Measurements from ENCODE around the gene GDF7.

The GDF7 gene

GRCh38 chr2:20717641-20718040, 50.7 kb downstream of the GDF7 start:
- DNase-seq (ENCODE audit: low read depth) = no peak
- H3K4me3 ChIP-seq (ENCODE audit: low read depth, low read length) = no peak overlapping the region
- TF ChIP-seq, protein P1, sequence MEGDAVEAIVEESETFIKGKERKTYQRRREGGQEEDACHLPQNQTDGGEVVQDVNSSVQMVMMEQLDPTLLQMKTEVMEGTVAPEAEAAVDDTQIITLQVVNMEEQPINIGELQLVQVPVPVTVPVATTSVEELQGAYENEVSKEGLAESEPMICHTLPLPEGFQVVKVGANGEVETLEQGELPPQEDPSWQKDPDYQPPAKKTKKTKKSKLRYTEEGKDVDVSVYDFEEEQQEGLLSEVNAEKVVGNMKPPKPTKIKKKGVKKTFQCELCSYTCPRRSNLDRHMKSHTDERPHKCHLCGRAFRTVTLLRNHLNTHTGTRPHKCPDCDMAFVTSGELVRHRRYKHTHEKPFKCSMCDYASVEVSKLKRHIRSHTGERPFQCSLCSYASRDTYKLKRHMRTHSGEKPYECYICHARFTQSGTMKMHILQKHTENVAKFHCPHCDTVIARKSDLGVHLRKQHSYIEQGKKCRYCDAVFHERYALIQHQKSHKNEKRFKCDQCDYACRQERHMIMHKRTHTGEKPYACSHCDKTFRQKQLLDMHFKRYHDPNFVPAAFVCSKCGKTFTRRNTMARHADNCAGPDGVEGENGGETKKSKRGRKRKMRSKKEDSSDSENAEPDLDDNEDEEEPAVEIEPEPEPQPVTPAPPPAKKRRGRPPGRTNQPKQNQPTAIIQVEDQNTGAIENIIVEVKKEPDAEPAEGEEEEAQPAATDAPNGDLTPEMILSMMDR (IDR thresholded peaks at IDR 0.05; ENCODE audit: control insufficient read depth, extremely low read depth, insufficient read depth) = no peak

DNA sequence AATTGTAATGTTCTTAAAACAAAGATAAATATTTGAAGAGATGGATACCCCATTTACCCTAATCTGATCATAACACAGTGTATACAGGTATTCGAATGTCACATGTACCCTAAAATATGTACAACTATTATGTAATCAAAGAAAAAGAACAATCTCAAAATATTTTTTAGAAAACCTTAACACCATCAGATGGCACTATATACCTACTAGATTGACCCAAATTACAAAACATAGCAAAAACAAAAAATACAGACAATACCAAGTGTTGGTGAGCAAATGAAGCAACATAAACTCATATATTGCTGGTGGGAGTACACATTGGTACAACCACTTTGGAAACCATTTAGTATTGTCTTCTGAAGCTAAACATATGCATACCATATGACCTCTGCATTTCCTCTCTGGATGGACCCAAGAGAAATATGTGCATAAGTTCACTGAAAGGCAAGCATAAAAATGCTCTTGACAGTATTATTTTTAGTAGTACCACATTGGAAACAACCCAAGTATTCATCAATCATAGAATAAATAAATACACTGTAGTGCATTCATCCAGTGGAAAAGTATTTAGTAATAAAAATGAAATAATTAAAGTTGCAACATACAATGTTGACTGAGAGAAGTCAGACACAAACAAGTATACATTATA, 55.8 kb downstream of the GDF7 start:
- TF ChIP-seq, protein P1 (IDR thresholded peaks at IDR 0.05; ENCODE audit: control insufficient read depth, extremely low read depth, insufficient read depth) = no peak
- H3K4me3 ChIP-seq (ENCODE audit: low read depth, low read length) = no peak overlapping the region
- DNase-seq (ENCODE audit: low read depth) = no peak

DNA sequence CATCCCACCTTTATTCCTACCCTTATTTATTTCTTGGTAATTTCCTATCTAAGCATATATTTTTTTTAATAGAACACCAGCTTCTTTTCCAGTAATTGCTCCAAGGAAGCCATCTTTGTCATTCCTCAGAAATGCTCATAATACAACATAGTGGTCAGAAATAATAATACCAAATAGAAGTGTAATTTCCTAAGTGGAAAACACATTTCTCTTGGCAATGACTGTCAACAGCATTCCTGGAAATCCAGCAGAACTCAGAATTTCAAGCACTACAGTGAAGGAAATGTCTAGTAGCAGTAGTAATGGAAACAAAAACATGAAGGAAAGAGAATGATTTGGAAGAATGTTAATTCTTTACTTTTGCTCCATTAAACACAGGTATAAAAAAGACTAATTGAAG, 56.6 kb downstream of the GDF7 start:
- TF ChIP-seq, protein P1 (IDR thresholded peaks at IDR 0.05; ENCODE audit: control insufficient read depth, extremely low read depth, insufficient read depth) = no peak
- no peak for DNase-seq (ENCODE audit: low read depth)
- no peak overlapping the region for H3K4me3 ChIP-seq (ENCODE audit: low read depth, low read length)

DNA sequence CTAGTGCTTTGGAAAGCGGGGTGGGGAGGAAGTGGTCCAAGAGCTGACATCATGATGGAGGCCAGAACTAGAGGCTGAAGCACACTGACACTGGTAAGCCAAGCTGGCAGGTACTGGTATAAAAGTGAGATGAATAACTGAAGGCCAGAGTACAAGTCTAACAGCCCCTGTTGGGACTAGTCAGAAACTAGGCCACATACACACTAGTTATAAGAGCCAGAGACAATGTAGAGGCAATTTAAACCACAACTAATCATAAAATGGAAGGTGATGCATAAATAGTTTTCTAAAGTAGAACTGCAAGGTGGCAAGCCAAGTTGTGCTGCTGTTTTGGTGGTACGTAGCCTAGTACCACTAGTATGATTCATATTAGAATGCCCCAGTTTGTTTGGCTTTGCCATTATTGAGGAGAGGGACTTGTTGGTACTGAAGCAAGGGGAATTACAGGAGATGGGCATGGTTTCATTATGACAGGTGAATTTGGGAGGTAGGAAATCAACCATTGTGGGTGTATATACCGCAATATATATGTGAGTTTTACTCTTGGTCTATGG, 57.6 kb downstream of the GDF7 start:
- no peak for DNase-seq (ENCODE audit: low read depth)
- TF ChIP-seq, protein P1 (IDR thresholded peaks at IDR 0.05; ENCODE audit: control insufficient read depth, extremely low read depth, insufficient read depth) = no peak
- no peak overlapping the region for H3K4me3 ChIP-seq (ENCODE audit: low read depth, low read length)

- TF ChIP-seq, protein P1 (IDR thresholded peaks at IDR 0.05; ENCODE audit: control insufficient read depth, extremely low read depth, insufficient read depth) = no peak
- no peak overlapping the region for H3K4me3 ChIP-seq (ENCODE audit: low read depth, low read length)
- no peak for DNase-seq (ENCODE audit: low read depth)
These were observed 58.8 kb downstream of the GDF7 start for GRCh38 chr2:20725782-20726181.

GRCh38 chr2:20726913-20727312, 60.0 kb downstream of the GDF7 start:
- DNase-seq (ENCODE audit: low read depth) = no peak
- TF ChIP-seq, protein P1 (IDR thresholded peaks at IDR 0.05; ENCODE audit: control insufficient read depth, extremely low read depth, insufficient read depth) = no peak
- no peak overlapping the region for H3K4me3 ChIP-seq (ENCODE audit: low read depth, low read length)
